Measurements from ENCODE around the gene DGKZ.

DGKZ gene

DNA sequence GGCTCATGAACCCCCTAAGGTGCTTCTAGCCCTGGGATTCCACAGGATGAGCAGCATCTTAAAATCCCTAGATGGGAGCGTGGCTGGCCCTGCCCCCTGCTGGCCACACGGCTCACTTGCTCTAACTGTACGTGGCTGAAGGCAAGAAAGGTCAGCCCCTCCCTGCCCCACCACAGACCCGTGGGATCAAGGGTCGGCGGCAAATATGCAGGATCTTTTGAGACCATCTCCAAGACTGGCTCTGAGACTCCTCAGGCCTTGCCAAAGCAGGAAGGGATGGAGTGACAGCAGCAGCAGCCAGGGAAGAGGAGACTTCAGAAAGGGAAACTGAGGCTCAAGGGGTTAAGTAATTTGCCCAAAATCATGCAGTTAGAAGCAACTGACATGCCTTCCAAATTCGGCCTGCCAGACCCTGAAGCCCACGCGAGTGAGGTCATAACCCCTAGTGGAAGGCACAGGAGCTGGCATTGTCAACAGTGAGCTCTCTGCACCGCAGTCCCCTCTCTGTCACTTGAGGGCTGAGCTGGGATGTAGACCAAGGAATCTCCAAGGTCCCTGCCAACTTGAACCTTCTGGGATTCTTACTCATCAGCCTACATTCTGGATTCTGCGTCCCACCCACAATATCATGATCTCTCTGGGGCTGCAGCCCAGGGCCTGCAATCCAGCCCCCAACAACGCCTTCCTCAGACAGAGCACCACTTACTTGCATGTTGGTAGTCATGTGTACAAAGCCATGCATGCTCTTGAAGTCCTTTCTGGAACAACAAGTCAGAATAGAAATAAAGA, 38.4 kb upstream of the DGKZ start:
- H3K9me3 Mint-ChIP-seq = no peaks in the 10 kb centered on the region
- DNase-seq (ENCODE audit: low spot score in 2 of 2) (peak; percentile 25 to 45), ATAC-seq (replicated peaks; ENCODE audit: extremely low read depth, poor library complexity, severe bottlenecking) (peak; percentile 54)
- H3K27ac Mint-ChIP-seq (ENCODE audit: low read depth) = no peak overlapping the region
- H3K36me3 Mint-ChIP-seq (ENCODE audit: insufficient read depth) = peaks cover 1% of the 10 kb centered on the region
- peaks cover 16% of the 10 kb centered on the region for H3K27me3 Mint-ChIP-seq
- H3K4me1 Mint-ChIP-seq = no peaks in the 10 kb centered on the region
- H3K4me3 Mint-ChIP-seq = no peak overlapping the region

DNA sequence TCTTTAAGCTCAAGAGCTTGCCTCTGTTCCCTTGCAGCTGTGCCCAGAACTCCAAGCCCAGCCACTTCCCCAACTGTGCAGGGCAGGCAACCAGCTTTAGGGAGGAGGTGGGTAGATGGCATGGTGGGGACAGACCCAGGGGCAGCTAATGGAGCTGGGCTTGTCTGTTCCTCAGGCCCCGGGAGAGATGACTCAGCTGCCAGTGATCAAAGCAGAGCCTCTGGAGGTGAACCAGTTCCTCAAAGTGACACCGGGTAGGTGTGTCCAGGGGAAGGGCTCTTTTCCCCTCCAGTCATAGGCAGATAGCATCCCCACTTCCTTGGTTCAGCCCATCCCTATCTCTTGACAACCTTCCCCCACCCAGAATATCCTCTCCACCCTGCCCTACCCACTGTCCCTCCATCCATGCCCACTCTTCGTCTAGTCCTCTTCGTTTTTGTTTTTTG, 37.4 kb upstream of the DGKZ start:
- no peak for ATAC-seq (replicated peaks; ENCODE audit: extremely low read depth, poor library complexity, severe bottlenecking)
- peaks cover 18% of the 10 kb centered on the region for H3K27me3 Mint-ChIP-seq

DNA sequence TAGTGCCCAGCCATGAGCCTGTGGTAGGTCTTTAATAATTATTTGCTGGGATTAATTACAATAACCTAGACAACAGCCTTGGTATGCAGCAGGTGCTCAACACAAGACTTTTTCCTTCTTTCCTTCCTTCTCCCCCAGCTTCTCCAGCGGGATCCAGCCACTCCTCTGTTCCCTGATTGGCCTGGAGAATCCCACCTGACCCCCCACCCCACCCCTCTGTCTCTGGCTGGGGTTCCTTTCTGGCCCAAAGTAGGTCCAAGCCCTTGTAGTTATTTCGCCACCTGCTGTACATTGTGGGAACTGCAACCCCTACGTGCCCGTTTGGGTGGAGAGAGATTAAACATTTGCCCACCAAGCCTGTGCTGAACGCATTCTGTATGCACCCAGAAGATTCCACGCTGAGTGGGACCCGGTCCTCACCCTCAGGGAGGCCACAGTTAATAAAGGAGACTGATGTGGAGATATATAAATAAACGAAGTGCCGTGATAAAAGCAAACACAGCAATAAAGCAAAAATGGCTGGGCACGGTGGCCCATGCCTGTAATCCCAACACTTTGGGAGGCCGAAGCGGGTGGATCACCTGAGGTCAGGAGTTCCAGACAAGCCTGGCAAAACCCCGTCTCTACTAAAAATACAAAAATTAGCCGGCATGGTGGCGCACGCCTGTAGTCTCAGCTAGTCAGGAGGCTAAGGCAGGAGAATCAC, 32.1 kb upstream of the DGKZ start:
- peaks cover 17% of the 10 kb centered on the region for H3K4me1 Mint-ChIP-seq
- H3K27ac Mint-ChIP-seq (ENCODE audit: low read depth) = no peak overlapping the region
- H3K9me3 Mint-ChIP-seq = no peaks in the 10 kb centered on the region
- no peak overlapping the region for H3K4me3 Mint-ChIP-seq
- no peaks in the 10 kb centered on the region for H3K36me3 Mint-ChIP-seq (ENCODE audit: insufficient read depth)
- no peak for ATAC-seq (replicated peaks; ENCODE audit: extremely low read depth, poor library complexity, severe bottlenecking)
- DNase-seq (ENCODE audit: low spot score in 2 of 2) = peak; percentile 56 to 72
- H3K27me3 Mint-ChIP-seq = peaks cover 26% of the 10 kb centered on the region

More for the DNA sequence above, 37.4 kb upstream of the DGKZ start:
- DNase-seq (ENCODE audit: low spot score in 2 of 2) = no peak
- Mint-ChIP-seq H3K27ac (ENCODE audit: low read depth) (no peak overlapping the region), H3K4me1 (peaks cover under 1% of the 10 kb centered on the region), H3K36me3 (ENCODE audit: insufficient read depth) (peaks cover 1% of the 10 kb centered on the region), H3K4me3 (no peak overlapping the region), H3K9me3 (no peaks in the 10 kb centered on the region)

DNA sequence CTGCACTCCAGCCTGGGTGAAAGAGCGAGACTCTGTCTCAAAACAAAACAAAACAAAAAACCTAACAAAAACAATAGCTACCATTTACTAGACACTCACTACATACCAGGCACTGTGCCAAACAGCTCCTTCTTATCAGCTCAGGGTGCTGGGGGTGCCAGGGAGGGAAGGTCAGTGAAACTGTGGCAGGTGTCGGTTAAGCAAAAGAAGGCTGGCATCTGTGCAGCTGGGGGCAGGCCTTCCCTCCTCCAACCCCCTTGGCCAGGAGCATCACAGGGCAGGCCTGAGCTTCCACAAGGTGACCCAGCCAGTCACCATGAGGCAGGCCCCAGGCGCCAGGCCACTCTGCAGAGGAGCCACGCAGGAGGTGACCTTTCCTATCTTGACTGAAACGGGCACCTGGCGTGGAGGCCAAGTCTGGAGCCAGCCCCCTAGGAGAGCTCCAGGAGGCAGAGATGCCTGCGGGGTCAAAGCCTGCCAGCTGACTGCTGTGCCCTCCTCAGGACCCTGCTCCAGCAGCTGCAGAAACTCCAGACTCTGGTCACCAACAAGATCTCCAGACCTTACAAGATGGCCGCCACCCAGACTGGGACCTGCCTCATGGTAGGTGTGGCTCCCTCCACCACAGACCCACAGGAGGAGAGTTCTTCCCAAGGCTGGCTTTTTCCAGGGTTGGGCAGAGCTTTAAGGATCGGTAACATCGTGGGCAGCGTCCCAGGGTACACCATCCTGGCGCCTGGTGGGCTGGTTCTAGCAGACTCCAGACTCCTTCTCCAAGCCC, 31.3 kb upstream of the DGKZ start:
- ATAC-seq (replicated peaks; ENCODE audit: extremely low read depth, poor library complexity, severe bottlenecking) = no peak
- Mint-ChIP-seq H3K9me3 (no peaks in the 10 kb centered on the region), H3K36me3 (ENCODE audit: insufficient read depth) (peaks cover 2% of the 10 kb centered on the region), H3K4me3 (no peak overlapping the region), H3K27ac (ENCODE audit: low read depth) (no peak overlapping the region), H3K4me1 (peaks cover 17% of the 10 kb centered on the region), H3K27me3 (peaks cover 26% of the 10 kb centered on the region)
- no peak for DNase-seq (ENCODE audit: low spot score in 2 of 2)

DNA sequence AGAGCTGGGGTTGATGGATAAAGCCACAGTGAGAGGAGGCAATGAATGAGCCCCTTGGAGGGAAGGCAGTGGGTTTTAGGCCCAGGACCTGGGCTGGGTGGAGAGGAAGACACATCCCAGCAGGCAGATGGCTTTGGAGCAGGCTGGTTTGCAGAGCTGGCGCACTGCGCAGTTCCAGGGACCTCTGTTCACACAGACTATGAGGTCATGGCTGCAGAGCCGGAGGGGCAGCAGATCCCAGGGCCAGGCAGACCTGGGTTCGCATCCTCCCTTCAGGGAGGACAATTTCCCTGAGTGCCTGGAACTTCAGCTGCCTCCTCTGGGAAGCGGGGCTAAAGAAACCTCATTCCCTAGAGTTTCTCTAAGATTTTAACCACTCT, 28.2 kb upstream of the DGKZ start:
- Mint-ChIP-seq H3K27ac (ENCODE audit: low read depth) (peak overlapping the region; percentile 33), H3K4me3 (peak overlapping the region; percentile 16), H3K4me1 (peaks cover 17% of the 10 kb centered on the region), H3K9me3 (no peaks in the 10 kb centered on the region), H3K27me3 (peaks cover 10% of the 10 kb centered on the region), H3K36me3 (ENCODE audit: insufficient read depth) (peaks cover 2% of the 10 kb centered on the region)
- no peak for DNase-seq (ENCODE audit: low spot score in 2 of 2)
- no peak for ATAC-seq (replicated peaks; ENCODE audit: extremely low read depth, poor library complexity, severe bottlenecking)

DNA sequence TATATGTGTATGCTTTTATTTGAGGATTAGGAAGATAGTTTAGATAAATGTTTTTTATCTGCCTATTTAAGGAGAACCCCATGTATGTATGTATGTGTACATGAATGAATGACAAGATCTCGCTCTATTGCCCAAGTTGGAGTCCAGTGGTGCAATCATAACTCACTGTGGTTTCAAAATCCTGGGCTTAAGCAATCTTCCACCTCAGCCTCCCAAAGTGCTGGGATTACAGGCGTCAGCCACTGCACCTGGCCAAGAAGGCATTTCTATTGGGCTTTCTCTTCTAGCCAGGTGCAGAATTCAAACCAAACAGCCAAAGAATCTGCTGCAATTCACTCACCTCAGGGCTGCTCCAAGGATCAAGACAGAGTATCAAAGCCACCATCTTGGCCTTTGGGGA, 25.5 kb upstream of the DGKZ start:
- no peak for ATAC-seq (replicated peaks; ENCODE audit: extremely low read depth, poor library complexity, severe bottlenecking)
- Mint-ChIP-seq H3K4me3 (no peak overlapping the region), H3K27ac (ENCODE audit: low read depth) (no peak overlapping the region)

DNA sequence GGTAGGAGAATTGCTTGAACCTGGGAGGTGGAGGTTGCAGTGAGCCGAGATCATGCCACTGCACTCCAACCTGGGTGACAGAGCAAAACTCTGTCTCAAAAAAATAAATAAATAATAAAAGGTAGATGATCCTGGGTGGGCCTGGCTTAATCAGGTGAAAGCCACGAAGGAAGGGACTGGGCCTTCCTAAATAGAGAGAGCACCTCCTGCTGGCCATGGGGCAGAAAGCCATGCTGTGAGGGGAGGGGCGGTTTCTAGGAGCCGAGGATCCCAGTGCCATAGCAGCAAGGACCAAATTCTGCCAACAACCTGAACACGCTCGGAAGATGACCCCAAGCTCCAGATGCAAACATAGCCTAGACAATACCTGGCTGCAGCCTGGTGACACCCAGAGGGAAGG, 24.5 kb upstream of the DGKZ start:
- H3K9me3 Mint-ChIP-seq = no peaks in the 10 kb centered on the region
- ATAC-seq (replicated peaks; ENCODE audit: extremely low read depth, poor library complexity, severe bottlenecking) = no peak

More for the DNA sequence above, 25.5 kb upstream of the DGKZ start:
- Mint-ChIP-seq H3K36me3 (ENCODE audit: insufficient read depth) (peaks cover 4% of the 10 kb centered on the region), H3K27me3 (peaks cover 17% of the 10 kb centered on the region), H3K9me3 (no peaks in the 10 kb centered on the region), H3K4me1 (peaks cover 12% of the 10 kb centered on the region)
- DNase-seq (ENCODE audit: low spot score in 2 of 2) = no peak

DNA sequence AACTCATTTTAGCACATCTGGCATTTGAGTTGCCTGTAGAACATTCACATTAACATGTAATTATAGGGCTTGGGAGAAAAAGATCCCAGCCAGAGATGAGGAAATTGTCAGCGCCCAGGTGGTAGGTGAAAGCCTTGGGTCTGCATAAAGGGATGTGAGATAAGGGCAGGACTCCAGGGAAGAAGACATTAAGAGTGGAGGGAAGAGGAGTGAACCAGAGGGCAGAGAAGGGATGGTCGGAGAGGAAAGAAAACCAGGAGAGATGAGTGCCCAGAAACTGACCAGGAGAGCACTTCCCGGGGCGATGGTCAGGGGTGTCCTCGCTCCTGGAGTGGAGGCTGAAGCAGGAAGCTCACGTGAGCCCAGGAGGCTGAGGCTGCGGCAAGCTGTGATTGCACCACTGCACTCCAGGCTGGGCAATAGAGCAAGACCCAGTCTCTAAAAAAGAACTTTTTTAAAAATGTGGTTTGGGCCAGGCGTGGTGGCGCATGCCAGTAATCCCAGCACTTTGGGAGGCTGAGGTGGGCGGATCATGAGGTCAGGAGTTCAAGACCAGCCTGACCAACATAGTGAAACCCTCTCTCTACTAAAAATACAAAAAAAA, 20.3 kb upstream of the DGKZ start:
- peaks cover 63% of the 10 kb centered on the region for H3K27me3 Mint-ChIP-seq
- H3K4me1 Mint-ChIP-seq = peaks cover 23% of the 10 kb centered on the region
- H3K36me3 Mint-ChIP-seq (ENCODE audit: insufficient read depth) = peaks cover 8% of the 10 kb centered on the region

More for the DNA sequence above, 24.5 kb upstream of the DGKZ start:
- no peak for DNase-seq (ENCODE audit: low spot score in 2 of 2)
- H3K4me3 Mint-ChIP-seq = no peak overlapping the region
- peaks cover 6% of the 10 kb centered on the region for H3K36me3 Mint-ChIP-seq (ENCODE audit: insufficient read depth)
- H3K4me1 Mint-ChIP-seq = peaks cover 13% of the 10 kb centered on the region
- no peak overlapping the region for H3K27ac Mint-ChIP-seq (ENCODE audit: low read depth)
- H3K27me3 Mint-ChIP-seq = peaks cover 27% of the 10 kb centered on the region

DNA sequence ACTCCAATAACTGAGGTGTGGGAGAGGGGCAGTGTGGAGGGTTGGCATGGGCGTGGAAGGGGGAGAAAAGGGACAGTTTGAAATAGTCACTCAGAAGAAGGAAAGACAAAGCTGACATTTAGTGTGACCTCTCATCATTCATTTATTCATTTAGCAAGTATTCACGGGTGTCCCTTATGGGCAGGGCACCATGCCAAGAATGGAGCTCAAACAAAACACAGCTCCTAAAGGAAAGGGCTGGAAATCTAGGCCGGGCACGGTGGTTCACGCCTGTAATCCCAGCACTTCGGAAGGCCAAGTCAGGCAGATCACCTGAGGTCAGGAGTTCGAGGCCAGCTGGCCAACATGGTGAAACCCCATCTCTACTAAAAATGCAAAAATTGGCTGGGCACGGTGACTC, 19.4 kb upstream of the DGKZ start:
- H3K27me3 Mint-ChIP-seq = peaks cover 67% of the 10 kb centered on the region
- no peak overlapping the region for H3K4me3 Mint-ChIP-seq
- no peak for ATAC-seq (replicated peaks; ENCODE audit: extremely low read depth, poor library complexity, severe bottlenecking)
- H3K9me3 Mint-ChIP-seq = no peaks in the 10 kb centered on the region
- peaks cover 24% of the 10 kb centered on the region for H3K4me1 Mint-ChIP-seq
- no peak for DNase-seq (ENCODE audit: low spot score in 2 of 2)
- H3K36me3 Mint-ChIP-seq (ENCODE audit: insufficient read depth) = peaks cover 8% of the 10 kb centered on the region
- H3K27ac Mint-ChIP-seq (ENCODE audit: low read depth) = no peak overlapping the region

More for the DNA sequence above, 20.3 kb upstream of the DGKZ start:
- Mint-ChIP-seq H3K27ac (ENCODE audit: low read depth) (no peak overlapping the region), H3K9me3 (no peaks in the 10 kb centered on the region), H3K4me3 (no peak overlapping the region)
- ATAC-seq (replicated peaks; ENCODE audit: extremely low read depth, poor library complexity, severe bottlenecking) (no peak), DNase-seq (ENCODE audit: low spot score in 2 of 2) (no peak)

DNA sequence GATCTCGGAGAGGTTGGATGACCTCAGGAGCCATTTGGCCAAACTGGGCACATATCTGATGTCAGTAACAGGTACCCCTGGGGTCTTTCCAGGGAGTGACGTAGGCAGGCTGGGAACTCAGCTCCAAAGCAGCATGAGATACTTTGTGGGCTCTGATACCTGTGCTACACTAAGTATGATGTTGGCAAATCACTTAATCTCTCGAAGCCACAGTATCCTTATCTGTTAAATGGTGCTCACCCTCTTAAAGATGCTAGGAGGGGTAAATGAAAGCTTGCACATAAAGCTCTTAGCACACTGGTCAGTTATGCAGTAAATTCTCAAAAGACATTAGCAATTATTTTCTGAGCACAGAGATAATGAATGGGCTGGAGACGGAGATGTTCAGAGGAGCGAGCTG, 17.1 kb upstream of the DGKZ start:
- Mint-ChIP-seq H3K9me3 (no peaks in the 10 kb centered on the region), H3K4me3 (peak overlapping the region; percentile 10)

DNA sequence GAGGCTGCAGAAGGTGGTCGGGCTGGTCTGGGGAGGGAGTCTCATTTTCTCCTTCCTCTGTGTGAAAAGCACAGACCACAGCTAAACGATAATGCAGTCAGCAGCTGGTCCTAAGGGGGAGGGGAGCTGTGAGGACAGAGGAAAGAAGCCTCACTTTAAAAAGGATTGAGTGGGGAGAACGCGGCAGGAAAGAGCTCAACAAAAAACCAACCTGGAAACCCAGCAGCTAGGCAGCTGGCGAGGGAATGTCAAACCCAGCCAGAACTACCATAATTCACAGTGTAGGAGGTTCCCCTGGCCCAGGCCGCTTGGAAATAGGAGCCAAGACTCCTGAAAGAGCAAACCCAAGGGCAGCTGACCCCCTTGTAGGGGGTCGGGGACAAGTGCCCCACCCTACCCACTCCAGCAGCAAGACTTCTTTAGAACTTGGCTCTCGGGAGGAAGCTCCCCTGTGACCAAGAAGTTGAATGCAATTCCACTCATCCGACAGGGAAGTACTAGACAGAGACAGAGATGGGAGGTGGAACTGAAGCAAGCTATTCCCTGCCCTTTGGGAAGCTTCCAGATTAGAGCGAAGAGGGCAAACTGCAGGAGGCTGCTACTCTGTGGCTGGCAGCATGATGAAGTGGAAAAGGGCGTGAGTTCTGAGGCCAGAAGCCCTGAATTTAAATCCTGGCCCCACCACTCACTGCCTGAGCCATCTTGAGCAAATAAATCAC, 16.5 kb upstream of the DGKZ start:
- H3K27me3 Mint-ChIP-seq = peaks cover 87% of the 10 kb centered on the region
- peaks cover 33% of the 10 kb centered on the region for H3K4me1 Mint-ChIP-seq
- peak overlapping the region; percentile 58 for H3K4me3 Mint-ChIP-seq
- DNase-seq (ENCODE audit: low spot score in 2 of 2) (no peak), ATAC-seq (replicated peaks; ENCODE audit: extremely low read depth, poor library complexity, severe bottlenecking) (no peak)
- H3K36me3 Mint-ChIP-seq (ENCODE audit: insufficient read depth) = peaks cover 11% of the 10 kb centered on the region
- no peak overlapping the region for H3K27ac Mint-ChIP-seq (ENCODE audit: low read depth)
- H3K9me3 Mint-ChIP-seq = no peaks in the 10 kb centered on the region

More for the DNA sequence above, 17.1 kb upstream of the DGKZ start:
- Mint-ChIP-seq H3K27me3 (peaks cover 87% of the 10 kb centered on the region), H3K4me1 (peaks cover 33% of the 10 kb centered on the region), H3K27ac (ENCODE audit: low read depth) (no peak overlapping the region), H3K36me3 (ENCODE audit: insufficient read depth) (peaks cover 11% of the 10 kb centered on the region)
- DNase-seq (ENCODE audit: low spot score in 2 of 2) = no peak
- ATAC-seq (replicated peaks; ENCODE audit: extremely low read depth, poor library complexity, severe bottlenecking) = no peak

Measured in central memory CD8-positive, alpha-beta T cell (primary cell).